Measurements from ENCODE around the gene LMF1.

Gene LMF1

DNA sequence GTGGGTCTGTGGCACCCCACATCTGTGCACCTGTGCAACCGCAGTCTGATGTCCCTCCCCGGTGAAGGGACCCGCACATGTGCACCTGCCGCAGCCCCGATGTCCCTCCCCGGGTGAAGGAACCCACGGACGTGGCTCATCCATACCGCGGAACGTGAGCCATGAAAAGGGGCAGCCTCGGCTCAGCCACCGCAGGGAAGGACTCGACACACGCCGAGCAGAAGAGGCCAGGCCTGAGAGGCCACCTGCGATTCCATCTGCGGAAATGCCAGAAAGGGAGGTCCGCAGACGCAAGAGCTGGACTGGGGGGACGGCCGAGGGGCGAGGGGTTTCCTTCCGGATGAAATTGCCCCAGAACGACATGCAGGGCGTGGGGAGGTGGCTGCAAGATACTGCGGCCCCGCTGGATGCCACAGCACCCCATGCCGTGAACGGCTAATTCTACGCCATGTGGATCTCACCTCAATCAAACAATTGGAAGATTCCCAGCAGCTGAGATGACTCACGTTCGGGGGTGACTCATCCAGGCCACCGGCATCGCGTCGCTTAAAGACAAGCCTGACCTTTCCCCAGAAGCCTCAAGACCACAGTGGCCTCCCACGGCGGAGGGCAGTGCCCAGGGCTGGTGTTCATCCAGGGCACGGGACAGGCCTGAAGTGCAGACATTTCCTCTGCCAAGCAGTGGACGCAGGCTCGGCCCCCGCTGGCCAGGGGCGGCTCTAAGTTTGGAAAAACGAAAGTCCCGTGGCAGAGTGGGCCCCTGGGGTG lies 31.8 kb upstream of the LMF1 start:
- no peak for TF ChIP-seq CTCF (IDR thresholded peaks at IDR 0.05; ENCODE audit: borderline replicate concordance, insufficient read depth, low read depth, low read length)
- no peak overlapping the region for H3K4me3 ChIP-seq (ENCODE audit: low read depth, low read length)

DNA sequence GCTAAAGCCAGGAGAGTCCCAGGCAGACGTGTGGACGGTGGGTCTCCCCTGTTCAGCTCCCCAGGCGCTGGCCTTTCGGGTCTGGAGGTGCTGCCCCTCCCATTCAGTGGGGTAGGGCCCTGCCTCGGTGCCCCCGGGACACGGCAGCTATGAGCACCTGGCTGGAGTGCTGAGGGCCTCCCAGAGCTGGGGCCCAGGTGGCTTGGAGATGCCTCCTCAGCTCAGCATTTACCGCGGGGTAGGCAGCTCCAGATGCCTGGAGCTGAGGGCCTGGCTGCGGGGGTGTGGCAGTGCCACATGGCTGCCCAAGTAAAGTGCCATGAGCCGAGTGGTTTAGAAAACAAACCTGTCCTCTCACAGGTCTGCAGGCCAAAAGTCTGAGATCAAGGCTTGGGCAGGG lies 30.3 kb upstream of the LMF1 start:
- no peak overlapping the region for H3K4me3 ChIP-seq (ENCODE audit: low read depth, low read length)
- no peak for TF ChIP-seq CTCF (IDR thresholded peaks at IDR 0.05; ENCODE audit: borderline replicate concordance, insufficient read depth, low read depth, low read length)

DNA sequence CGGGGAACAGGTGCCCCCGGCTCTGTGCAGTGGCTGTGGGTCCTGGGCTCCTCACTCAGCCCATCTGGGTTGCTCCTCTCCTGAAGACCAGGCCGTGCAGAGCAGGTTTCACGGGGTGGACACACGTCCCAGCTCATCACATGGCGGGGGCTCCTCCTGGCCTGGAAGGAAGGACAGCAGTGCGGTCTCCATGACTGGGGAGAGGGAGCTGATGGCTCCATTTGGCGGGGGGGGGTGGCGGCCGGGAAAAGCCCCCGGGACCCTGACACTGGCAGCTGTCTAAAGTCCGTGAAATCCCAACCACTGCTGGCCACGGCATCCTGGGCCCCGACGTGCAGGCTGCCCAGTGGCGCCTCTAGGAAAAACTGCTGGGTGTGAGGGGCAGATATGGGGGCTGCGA lies 29.8 kb upstream of the LMF1 start:
- no peak overlapping the region for H3K4me3 ChIP-seq (ENCODE audit: low read depth, low read length)

DNA sequence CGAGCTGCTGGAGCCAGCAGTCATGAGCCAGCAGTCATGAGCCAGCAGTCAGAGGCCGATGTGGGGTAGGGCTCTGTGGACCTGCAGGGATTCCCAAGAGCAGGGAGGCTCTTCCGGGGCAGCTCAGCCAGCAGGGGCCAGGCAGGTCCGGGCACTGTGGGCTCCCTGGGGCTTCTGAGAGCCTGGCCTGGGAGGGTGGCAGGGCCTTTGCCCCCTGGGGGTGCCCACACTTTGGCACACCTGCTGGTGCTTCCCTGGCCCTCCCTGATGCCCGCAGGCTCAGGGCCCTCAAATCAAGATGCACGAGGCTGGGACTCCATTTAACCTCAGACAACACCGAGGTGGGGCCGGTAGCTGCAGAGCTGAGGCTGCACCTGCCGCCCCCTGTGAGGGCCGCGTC lies 28.9 kb upstream of the LMF1 start:
- no peak overlapping the region for H3K4me3 ChIP-seq (ENCODE audit: low read depth, low read length)
- no peak for TF ChIP-seq CTCF (IDR thresholded peaks at IDR 0.05; ENCODE audit: borderline replicate concordance, insufficient read depth, low read depth, low read length)

More for the DNA sequence above, 29.8 kb upstream of the LMF1 start:
- no peak for TF ChIP-seq CTCF (IDR thresholded peaks at IDR 0.05; ENCODE audit: borderline replicate concordance, insufficient read depth, low read depth, low read length)

DNA sequence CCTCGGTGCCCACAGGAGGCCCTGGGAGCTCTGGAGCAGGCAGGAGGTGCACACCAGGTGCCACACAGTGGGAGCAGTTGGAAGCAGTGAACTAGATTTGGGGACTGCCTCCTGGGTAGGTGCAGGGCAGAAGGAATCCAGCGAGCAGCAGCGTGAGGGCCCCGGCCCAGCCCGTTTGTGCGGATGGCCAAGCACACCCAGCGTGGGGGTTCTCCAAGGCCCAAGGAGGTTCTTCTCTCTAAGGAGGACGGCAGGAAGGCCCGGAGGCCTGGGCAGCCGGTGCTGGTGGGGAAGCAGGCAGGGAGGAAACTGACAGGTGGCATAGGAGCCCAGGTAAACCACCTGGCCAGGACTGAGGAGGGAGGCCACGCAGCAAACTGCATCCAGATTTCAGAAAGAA lies 27.8 kb upstream of the LMF1 start:
- no peak for TF ChIP-seq CTCF (IDR thresholded peaks at IDR 0.05; ENCODE audit: borderline replicate concordance, insufficient read depth, low read depth, low read length)

GRCh38 chr16:998211-998610 lies 27.4 kb upstream of the LMF1 start:
- TF ChIP-seq CTCF (IDR thresholded peaks at IDR 0.05; ENCODE audit: borderline replicate concordance, insufficient read depth, low read depth, low read length) = no peak
- no peak overlapping the region for H3K4me3 ChIP-seq (ENCODE audit: low read depth, low read length)

More for the DNA sequence above, 27.8 kb upstream of the LMF1 start:
- no peak overlapping the region for H3K4me3 ChIP-seq (ENCODE audit: low read depth, low read length)

DNA sequence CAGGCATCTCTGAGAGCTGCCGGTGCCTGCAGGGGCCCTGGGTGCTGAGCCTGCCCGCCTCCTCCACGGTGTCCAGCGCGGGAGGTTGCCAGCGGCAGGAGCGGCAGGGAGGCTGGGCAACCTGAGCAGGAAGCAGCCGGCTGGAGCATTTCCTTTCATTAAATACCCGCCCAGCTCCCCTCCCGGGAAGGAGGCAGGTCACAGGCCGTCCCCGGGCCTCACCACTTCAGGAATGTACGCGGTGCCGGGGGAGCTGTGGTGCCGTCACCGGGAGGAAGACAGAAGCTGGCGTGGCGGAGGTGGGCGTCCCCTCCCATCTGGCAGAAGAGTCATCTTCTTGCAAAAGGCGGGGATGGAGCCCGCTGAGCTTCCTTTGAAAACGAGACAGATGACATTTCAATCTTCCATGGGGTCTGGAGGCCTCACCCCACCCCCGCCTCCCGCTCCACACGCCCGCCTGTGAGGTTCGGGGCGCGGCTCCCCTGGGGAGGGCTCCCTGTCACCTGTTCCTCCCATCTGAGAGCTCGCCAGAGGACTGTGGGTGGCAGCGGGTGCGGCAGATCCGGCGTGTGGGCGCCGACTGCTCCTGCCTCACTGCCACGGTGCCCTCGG lies 26.8 kb upstream of the LMF1 start:
- no peak overlapping the region for H3K4me3 ChIP-seq (ENCODE audit: low read depth, low read length)
- TF ChIP-seq CTCF (IDR thresholded peaks at IDR 0.05; ENCODE audit: borderline replicate concordance, insufficient read depth, low read depth, low read length) = no peak

Data from GM12875 (cell line).